ENCODE results near the gene GTF2F2.

GTF2F2 gene

GRCh38 chr13:45320876-45321629, 200.7 kb downstream of the GTF2F2 start:
- no peaks in the 10 kb centered on the region for H3K27me3 Mint-ChIP-seq
- no peaks in the 10 kb centered on the region for H3K4me1 Mint-ChIP-seq (ENCODE audit: low read depth)
- H3K36me3 Mint-ChIP-seq = no peaks in the 10 kb centered on the region
- H3K4me3 Mint-ChIP-seq = no peak overlapping the region
- no peak overlapping the region for H3K27ac Mint-ChIP-seq
- H3K9me3 Mint-ChIP-seq (ENCODE audit: low read depth) = no peaks in the 10 kb centered on the region

- Mint-ChIP-seq H3K9me3 (ENCODE audit: low read depth) (no peaks in the 10 kb centered on the region), H3K27ac (no peak overlapping the region), H3K27me3 (no peaks in the 10 kb centered on the region), H3K4me3 (no peak overlapping the region), H3K36me3 (no peaks in the 10 kb centered on the region), H3K4me1 (ENCODE audit: low read depth) (peaks cover 38% of the 10 kb centered on the region)
Observed at GRCh38 chr13:45325806-45326205, 205.5 kb downstream of the GTF2F2 start.

- no peaks in the 10 kb centered on the region for H3K36me3 Mint-ChIP-seq
- H3K27ac Mint-ChIP-seq = peak overlapping the region; percentile 25
- H3K4me3 Mint-ChIP-seq = no peak overlapping the region
- no peaks in the 10 kb centered on the region for H3K27me3 Mint-ChIP-seq
- no peaks in the 10 kb centered on the region for H3K9me3 Mint-ChIP-seq (ENCODE audit: low read depth)
- H3K4me1 Mint-ChIP-seq (ENCODE audit: low read depth) = peaks cover 52% of the 10 kb centered on the region
Observed at GRCh38 chr13:45327253-45327955, 207.1 kb downstream of the GTF2F2 start.

GRCh38 chr13:45328661-45329111, 208.4 kb downstream of the GTF2F2 start:
- Mint-ChIP-seq H3K9me3 (ENCODE audit: low read depth) (no peaks in the 10 kb centered on the region), H3K36me3 (no peaks in the 10 kb centered on the region), H3K27ac (no peak overlapping the region), H3K27me3 (no peaks in the 10 kb centered on the region), H3K4me1 (ENCODE audit: low read depth) (peaks cover 65% of the 10 kb centered on the region), H3K4me3 (no peak overlapping the region)

GRCh38 chr13:45331123-45331619, 210.9 kb downstream of the GTF2F2 start:
- Mint-ChIP-seq H3K27me3 (no peaks in the 10 kb centered on the region), H3K4me1 (ENCODE audit: low read depth) (peaks cover 89% of the 10 kb centered on the region), H3K4me3 (peak overlapping the region; percentile 9), H3K9me3 (ENCODE audit: low read depth) (no peaks in the 10 kb centered on the region), H3K27ac (peak overlapping the region; percentile 77), H3K36me3 (peaks cover 8% of the 10 kb centered on the region)

GRCh38 chr13:45331692-45332035, 211.4 kb downstream of the GTF2F2 start:
- Mint-ChIP-seq H3K27ac (no peak overlapping the region), H3K36me3 (peaks cover 12% of the 10 kb centered on the region)

GRCh38 chr13:45332036-45332830, 211.9 kb downstream of the GTF2F2 start:
- Mint-ChIP-seq H3K4me1 (ENCODE audit: low read depth) (peaks cover 94% of the 10 kb centered on the region), H3K36me3 (peaks cover 18% of the 10 kb centered on the region), H3K9me3 (ENCODE audit: low read depth) (no peaks in the 10 kb centered on the region), H3K27ac (peak overlapping the region; percentile 37), H3K27me3 (no peaks in the 10 kb centered on the region), H3K4me3 (no peak overlapping the region)

More at GRCh38 chr13:45331692-45332035, 211.4 kb downstream of the GTF2F2 start:
- Mint-ChIP-seq H3K27me3 (no peaks in the 10 kb centered on the region), H3K4me3 (no peak overlapping the region), H3K4me1 (ENCODE audit: low read depth) (peaks cover 94% of the 10 kb centered on the region), H3K9me3 (ENCODE audit: low read depth) (no peaks in the 10 kb centered on the region)

GRCh38 chr13:45332831-45333219, 212.5 kb downstream of the GTF2F2 start:
- H3K4me3 Mint-ChIP-seq = no peak overlapping the region
- H3K4me1 Mint-ChIP-seq (ENCODE audit: low read depth) = peaks cover 94% of the 10 kb centered on the region
- H3K27me3 Mint-ChIP-seq = no peaks in the 10 kb centered on the region
- H3K27ac Mint-ChIP-seq = peak overlapping the region; percentile 37
- peaks cover 22% of the 10 kb centered on the region for H3K36me3 Mint-ChIP-seq
- no peaks in the 10 kb centered on the region for H3K9me3 Mint-ChIP-seq (ENCODE audit: low read depth)

- Mint-ChIP-seq H3K27me3 (no peaks in the 10 kb centered on the region), H3K4me1 (ENCODE audit: low read depth) (peaks cover 96% of the 10 kb centered on the region), H3K9me3 (ENCODE audit: low read depth) (no peaks in the 10 kb centered on the region), H3K27ac (peak overlapping the region; percentile 31), H3K36me3 (peaks cover 23% of the 10 kb centered on the region), H3K4me3 (peak overlapping the region; percentile 42)
Observed at GRCh38 chr13:45333251-45333976, 213.1 kb downstream of the GTF2F2 start.
